Adipocyte (in vitro differentiated cells): ENCODE measurements around the gene KIAA0930.
A peak's percentile ranks its signal among the peaks of the same experiment; 100 is the strongest.

Experiments
- DNase-seq: peaks from one replicate; pipeline ENCODE4 v3.0.0-alpha.2; 2015; ENCODE audit warnings: low read depth
- H3K27me3 ChIP-seq: replicated peaks from 2 replicates; pipeline ENCODE4 v1.7.0; 2013; ENCODE audit warnings: mild to moderate bottlenecking, low read length, moderate library complexity; ENCODE audit not compliant: control insufficient read depth, insufficient read depth
- H3K36me3 ChIP-seq: 2 replicates; pipeline ENCODE4 v1.7.0; 2013; ENCODE audit warnings: low read length, mild to moderate bottlenecking, moderate library complexity; ENCODE audit not compliant: control insufficient read depth, insufficient read depth, severe bottlenecking
- H3K4me1 ChIP-seq: 2 replicates; pipeline ENCODE4 v1.7.0; 2013; ENCODE audit warnings: mild to moderate bottlenecking, low read length, moderate library complexity; ENCODE audit not compliant: control insufficient read depth, insufficient read depth
- H3K4me3 ChIP-seq: 2 replicates; pipeline ENCODE4 v1.7.0; 2013; ENCODE audit warnings: mild to moderate bottlenecking, low read length, moderate library complexity
- H3K9ac ChIP-seq: 2 replicates; pipeline ENCODE4 v1.7.0; 2013; ENCODE audit warnings: mild to moderate bottlenecking, low read length, moderate library complexity
- H3K9me3 ChIP-seq: 2 replicates; pipeline ENCODE4 v1.7.0; 2013; ENCODE audit warnings: mild to moderate bottlenecking, low read length, moderate library complexity; ENCODE audit not compliant: control insufficient read depth

KIAA0930 gene

DNA sequence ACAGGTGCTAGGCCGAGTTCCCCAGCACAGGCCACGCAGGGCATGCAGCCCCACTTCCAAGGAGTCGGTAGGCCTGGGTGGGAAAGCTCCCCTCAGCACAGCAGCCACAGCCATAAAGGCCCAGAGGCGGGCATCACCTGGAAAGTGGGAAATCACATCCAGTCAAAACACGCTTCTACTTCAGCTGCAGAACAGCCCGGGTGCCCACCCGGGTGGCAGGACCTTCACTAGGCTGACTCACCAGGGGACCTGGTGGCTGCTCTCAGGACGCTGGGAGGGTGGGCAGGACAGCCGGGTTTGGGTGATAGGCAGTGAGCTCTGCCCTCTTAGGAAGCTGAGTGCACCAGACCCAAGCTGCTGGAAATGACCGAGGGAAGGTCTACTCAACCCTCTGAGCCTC, 7.3 kb downstream of the KIAA0930 start:
- no peaks in the 10 kb centered on the region for H3K9me3 ChIP-seq
- peaks cover 5% of the 10 kb centered on the region for H3K4me1 ChIP-seq
- H3K4me3 ChIP-seq: no peak overlapping the region
- H3K36me3 ChIP-seq: peaks cover 4% of the 10 kb centered on the region
- DNase-seq: no peak
- H3K27me3 ChIP-seq: no peaks in the 10 kb centered on the region
- no peak overlapping the region for H3K9ac ChIP-seq

DNA sequence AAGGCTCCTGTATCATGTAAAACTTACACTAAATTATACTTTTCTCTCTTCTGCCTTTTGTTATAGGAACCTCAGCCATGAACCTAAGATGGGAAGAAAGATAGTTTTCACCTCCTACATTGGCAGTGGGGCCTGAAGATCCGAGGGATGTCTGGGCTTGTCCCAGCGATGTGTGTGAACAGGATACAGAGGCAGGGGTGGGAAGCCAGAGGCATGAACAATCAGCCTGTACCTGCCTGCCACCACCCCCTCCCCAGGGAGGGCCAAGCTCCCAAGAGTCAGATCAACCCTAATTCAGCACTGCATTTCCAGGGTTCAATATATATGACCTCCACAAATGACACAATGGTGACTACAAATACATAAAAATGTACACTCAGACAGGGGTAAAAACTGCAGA, 9.4 kb downstream of the KIAA0930 start:
- DNase-seq: no peak
- Histone ChIP-seq H3K9ac (no peak overlapping the region), H3K9me3 (no peaks in the 10 kb centered on the region), H3K36me3 (peaks cover 4% of the 10 kb centered on the region), H3K4me3 (no peak overlapping the region), H3K27me3 (no peaks in the 10 kb centered on the region), H3K4me1 (peaks cover 10% of the 10 kb centered on the region)

DNA sequence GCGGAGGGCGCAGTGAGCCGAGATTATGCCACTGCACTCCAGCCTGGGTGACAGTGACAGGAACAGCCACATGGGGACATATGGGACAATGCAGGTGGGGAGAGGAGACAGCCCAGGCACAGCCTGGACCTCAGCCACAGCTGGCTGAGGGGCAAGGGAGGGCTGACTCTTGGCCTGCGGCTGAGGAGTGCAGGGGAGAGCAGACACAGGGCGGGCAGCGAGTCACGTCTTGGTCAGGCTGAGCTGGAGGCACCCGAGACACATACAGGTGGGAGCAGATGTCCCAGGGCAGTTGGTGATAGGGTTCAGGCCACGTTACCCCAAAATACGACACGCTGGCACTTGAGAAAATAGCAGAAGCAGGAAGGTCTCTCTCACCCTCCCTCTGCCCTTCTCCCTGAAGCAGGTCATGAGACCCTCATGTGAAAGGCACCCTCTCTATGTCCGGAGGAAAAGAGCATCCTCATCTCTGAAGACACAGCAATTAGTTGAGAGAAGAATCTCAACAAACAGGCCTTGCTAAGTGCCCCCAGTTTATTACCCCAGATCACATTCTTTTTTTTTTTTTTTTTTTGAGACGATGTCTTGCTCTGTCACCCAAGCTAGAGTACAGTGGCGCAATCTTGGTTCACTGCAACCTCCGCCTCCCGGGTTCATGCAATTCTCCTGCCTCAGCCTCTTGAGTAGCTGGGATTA, 10.5 kb downstream of the KIAA0930 start:
- Histone ChIP-seq H3K4me1 (peaks cover 21% of the 10 kb centered on the region), H3K27me3 (no peaks in the 10 kb centered on the region), H3K36me3 (peaks cover 4% of the 10 kb centered on the region), H3K9ac (no peak overlapping the region), H3K4me3 (no peak overlapping the region), H3K9me3 (no peaks in the 10 kb centered on the region)
- no peak for DNase-seq

DNA sequence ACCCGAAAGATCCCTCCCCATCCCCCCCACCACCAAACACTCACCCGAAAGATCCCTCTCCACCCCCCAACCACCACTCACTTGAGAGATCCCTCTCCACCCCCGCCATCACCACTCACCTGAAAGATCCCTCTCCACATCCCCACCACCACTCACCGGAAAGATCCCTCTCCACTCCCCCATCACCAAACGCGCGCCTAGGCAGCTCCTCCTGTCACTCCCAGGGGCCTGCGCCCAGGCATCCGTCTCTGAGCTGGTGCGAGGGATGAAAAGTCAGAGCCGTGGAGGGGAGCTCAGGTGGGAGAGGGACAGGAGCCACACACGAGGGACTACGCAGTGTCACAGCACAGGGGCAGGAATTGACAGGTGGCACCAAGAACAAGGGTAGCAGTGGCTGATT, 11.5 kb downstream of the KIAA0930 start:
- Histone ChIP-seq H3K9ac (no peak overlapping the region), H3K27me3 (no peaks in the 10 kb centered on the region)

DNA sequence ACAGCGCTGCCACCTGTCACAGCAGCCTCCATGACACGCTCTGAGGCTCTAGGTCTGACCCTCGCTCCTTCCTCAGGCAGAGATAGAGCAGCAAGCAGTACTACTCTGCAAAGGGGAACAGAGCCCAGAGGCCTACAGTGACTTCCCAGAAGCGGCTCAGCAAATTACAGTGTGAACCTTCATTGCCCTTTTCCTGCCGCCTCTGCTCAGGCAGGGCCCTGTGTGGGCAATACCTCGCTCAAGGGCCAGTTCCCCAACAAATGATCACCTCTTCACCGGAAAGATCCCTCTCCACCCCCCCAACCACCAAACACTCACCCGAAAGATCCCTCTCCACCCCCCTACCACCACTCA, 12.3 kb downstream of the KIAA0930 start:
- Histone ChIP-seq H3K4me1 (peaks cover 23% of the 10 kb centered on the region), H3K36me3 (no peaks in the 10 kb centered on the region)
- DNase-seq: no peak

More for the DNA sequence above, 11.5 kb downstream of the KIAA0930 start:
- H3K4me3 ChIP-seq: no peak overlapping the region
- no peaks in the 10 kb centered on the region for H3K36me3 ChIP-seq
- no peaks in the 10 kb centered on the region for H3K9me3 ChIP-seq
- H3K4me1 ChIP-seq: peaks cover 23% of the 10 kb centered on the region
- DNase-seq: no peak

DNA sequence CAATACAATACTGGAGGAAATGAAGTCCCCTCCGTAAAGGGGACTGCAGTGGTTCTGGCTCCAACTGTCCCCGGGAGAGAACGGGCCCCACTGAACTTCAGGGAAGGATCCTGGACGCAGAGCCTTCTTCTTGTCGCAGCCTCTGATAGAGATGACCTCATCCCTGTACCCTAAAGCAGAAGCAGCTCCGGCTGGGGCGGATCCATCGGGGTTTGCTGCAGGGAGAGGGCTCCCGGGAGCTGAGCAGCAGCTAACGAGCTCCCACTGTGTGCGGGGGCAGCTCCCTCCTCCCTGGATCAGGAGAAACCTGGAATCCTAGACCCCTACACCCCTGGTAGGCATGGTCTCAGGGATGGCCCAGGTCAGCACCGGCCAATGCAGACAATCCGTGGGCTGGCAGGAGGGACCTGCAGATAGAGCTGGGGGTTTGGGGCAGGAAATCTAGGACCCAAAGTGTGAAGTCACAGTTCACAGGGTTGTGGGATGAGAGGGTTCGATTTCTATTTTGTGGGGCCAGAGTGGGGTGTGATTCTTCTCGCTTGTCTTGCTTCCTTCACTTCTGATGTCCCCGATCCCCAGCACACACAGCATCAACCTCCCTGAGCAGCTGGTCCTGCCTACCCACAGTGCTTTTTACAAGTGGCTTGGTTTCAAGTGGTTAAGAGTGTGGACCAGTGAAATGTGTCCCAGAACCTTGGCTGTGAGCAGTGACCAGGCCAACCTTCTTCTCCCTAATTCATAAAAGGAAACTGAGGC, 12.9 kb downstream of the KIAA0930 start:
- Histone ChIP-seq H3K9ac (no peak overlapping the region), H3K4me3 (no peak overlapping the region), H3K4me1 (peaks cover 23% of the 10 kb centered on the region), H3K9me3 (no peaks in the 10 kb centered on the region), H3K36me3 (no peaks in the 10 kb centered on the region), H3K27me3 (no peaks in the 10 kb centered on the region)
- DNase-seq: no peak

More for the DNA sequence above, 12.3 kb downstream of the KIAA0930 start:
- no peak overlapping the region for H3K4me3 ChIP-seq
- no peaks in the 10 kb centered on the region for H3K27me3 ChIP-seq
- no peaks in the 10 kb centered on the region for H3K9me3 ChIP-seq
- no peak overlapping the region for H3K9ac ChIP-seq

DNA sequence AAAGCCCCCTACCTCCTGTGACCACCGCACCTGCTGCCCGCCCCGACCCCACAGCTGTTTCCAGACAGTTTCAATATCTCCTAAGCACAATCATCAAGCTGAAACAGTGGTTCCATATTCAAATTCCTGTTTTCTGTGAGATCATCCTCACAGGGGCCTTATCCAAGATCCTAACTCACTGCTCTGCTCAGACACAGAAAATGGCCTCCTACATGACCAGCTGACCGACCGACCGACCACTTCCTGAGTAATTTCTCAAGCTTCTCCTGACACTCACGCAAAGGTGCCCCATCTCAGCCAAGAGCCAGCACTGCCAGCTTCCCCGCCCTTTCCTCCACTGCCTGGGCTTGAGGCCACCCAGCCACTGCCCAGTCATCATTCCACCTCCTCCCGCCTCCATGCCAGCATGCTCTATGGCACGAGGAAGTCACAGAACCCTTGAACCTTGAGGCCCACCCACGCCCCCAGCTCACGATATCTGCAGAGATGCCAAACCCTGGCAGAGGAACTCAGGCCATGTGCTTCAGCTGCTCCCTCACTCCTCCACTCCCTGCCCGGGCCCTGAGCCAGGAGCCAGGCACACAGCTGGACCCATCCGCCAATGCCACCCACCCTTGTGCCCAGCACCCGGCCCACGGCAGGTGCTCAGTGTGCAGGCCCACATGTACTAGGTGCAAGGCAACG, 14.0 kb downstream of the KIAA0930 start:
- no peak for DNase-seq
- Histone ChIP-seq H3K27me3 (no peaks in the 10 kb centered on the region), H3K9me3 (no peaks in the 10 kb centered on the region), H3K36me3 (no peaks in the 10 kb centered on the region), H3K9ac (no peak overlapping the region), H3K4me3 (no peak overlapping the region), H3K4me1 (peaks cover 23% of the 10 kb centered on the region)

DNA sequence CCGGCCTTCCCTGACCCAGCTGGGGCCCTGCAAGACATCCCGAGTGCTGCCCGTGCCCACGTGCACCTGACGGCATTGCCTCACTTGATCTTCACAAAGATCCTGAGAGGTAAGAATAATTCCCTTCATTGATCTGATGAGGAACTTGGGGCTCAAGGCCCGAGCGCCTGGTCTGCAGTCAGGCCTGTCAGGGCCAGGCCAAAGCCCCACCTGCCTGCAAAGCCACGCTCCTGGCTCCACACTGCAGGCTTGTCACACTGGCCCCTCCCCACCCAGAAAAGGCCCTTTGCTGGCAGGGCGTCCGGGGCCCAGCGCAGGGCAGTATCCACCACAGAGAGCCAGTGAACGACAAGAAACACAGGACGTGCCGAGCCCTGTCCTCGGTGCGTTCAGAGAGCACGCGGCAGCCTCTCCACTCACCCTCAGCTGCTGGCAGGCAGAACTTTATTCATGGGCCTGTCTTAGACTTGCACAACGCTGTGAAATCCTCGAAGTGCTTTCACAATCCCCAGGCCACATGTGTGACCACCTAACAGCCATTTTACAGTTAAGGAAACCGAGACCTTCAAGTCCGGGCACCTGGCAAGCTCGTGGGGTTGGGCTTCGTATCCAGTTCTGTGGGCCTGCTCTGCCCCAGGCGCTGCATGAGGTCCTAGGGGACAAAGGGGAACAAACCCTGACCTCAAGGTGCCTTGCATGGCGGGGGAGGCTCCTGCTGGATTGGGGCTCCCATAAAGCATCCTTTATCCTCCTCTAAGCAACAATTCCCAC, 14.8 kb downstream of the KIAA0930 start:
- Histone ChIP-seq H3K9me3 (no peaks in the 10 kb centered on the region), H3K27me3 (no peaks in the 10 kb centered on the region), H3K4me3 (no peak overlapping the region), H3K4me1 (peaks cover 23% of the 10 kb centered on the region), H3K9ac (no peak overlapping the region), H3K36me3 (no peaks in the 10 kb centered on the region)
- DNase-seq: peak; percentile 69

DNA sequence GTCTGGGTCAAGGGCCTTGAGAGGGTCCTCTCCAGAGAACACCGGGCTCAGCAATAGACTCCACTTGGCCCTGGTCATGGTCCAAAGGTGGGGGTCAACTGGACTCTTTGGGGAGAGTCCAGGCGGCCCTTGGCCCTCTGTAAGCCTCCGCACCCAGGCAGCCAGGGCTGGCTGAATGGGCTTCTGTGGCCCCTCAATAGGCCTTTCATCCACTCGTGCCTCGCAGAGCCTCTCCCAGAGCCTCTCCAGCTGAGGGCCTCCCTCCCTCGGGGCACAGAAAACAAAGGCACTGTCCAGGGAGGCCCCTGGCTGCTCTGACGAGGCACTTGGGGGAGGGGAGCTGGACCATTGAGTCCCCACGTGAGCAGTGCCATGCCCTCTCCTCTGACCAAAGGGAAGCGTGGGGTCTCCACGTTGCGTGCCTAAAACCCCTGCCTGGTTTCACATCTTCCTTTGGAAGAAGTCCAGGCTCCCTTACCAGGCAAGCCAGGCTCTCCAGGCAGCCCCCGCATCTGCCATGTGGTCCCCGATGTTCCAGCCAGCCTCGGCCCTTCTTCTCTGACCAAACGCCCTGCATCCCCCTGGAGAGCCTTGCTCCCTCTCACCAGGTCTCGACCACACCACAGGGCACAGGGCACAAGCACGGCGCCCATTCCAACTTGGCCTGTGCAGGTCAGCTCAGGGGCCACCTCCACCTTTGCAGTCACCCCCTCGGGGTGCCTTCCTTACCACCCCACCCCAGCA, 15.5 kb downstream of the KIAA0930 start:
- no peak overlapping the region for H3K9ac ChIP-seq
- H3K4me1 ChIP-seq: peaks cover 21% of the 10 kb centered on the region
- H3K36me3 ChIP-seq: no peaks in the 10 kb centered on the region
- H3K27me3 ChIP-seq: no peaks in the 10 kb centered on the region
- H3K4me3 ChIP-seq: no peak overlapping the region
- H3K9me3 ChIP-seq: no peaks in the 10 kb centered on the region
- DNase-seq: no peak

DNA sequence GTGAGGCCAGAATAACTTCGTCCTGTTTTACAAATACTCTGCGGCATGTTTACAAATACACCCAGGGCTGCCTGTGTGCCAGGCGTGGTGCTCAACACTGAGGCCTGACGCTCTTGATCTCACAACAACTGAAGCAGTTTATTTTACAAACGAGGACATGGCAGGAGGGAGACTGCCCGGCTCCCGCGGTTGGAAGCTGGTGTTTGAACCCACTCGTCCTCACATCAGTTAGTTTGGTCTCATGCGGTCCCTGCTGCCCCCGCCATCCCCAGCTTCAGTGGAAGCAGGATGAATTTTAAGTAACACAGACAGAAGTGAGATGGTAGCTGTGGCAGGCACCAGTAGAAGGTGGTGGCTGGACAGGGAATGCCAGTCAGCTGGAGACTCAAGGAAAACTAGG, 16.4 kb downstream of the KIAA0930 start:
- DNase-seq: no peak
- peaks cover 18% of the 10 kb centered on the region for H3K4me1 ChIP-seq
- H3K4me3 ChIP-seq: no peak overlapping the region
- no peaks in the 10 kb centered on the region for H3K36me3 ChIP-seq
- H3K9me3 ChIP-seq: no peaks in the 10 kb centered on the region
- no peaks in the 10 kb centered on the region for H3K27me3 ChIP-seq
- H3K9ac ChIP-seq: no peak overlapping the region
